HUES48 (cell line): Measurements from ENCODE around the gene VIPR1.

Experiments used
- H3K27ac ChIP-seq: one replicate; pipeline ENCODE4 v1.7.0; 2013; ENCODE audit warnings: low read depth, low read length, inconsistent platforms
- H3K27me3 ChIP-seq: 2 replicates; pipeline ENCODE4 v1.6.1; 2013; ENCODE audit warnings: mild to moderate bottlenecking, low read length; ENCODE audit not compliant: control insufficient read depth, insufficient read depth
- H3K36me3 ChIP-seq: 2 replicates; pipeline ENCODE4 v1.6.1; 2013; ENCODE audit warnings: low read length; ENCODE audit not compliant: control insufficient read depth, insufficient read depth
- H3K4me1 ChIP-seq: 2 replicates; pipeline ENCODE4 v1.6.1; 2013; ENCODE audit warnings: mild to moderate bottlenecking, low read length; ENCODE audit not compliant: control insufficient read depth, insufficient read depth
- H3K4me3 ChIP-seq: 2 replicates; pipeline ENCODE4 v1.5.1; 2013; ENCODE audit warnings: mild to moderate bottlenecking, low read depth, low read length
- H3K9ac ChIP-seq: 2 replicates; pipeline ENCODE4 v1.6.1; 2013; ENCODE audit warnings: mild to moderate bottlenecking, low read depth, low read length, moderate library complexity
- H3K9me3 ChIP-seq: 2 replicates; pipeline ENCODE4 v1.6.1; 2013; ENCODE audit warnings: low read length; ENCODE audit not compliant: control insufficient read depth, insufficient read depth

VIPR1 gene

GRCh38 chr3:42535981-42536784 lies 33.7 kb downstream of the VIPR1 start:
- H3K9me3 ChIP-seq: no peaks in the 10 kb centered on the region
- H3K27me3 ChIP-seq: no peaks in the 10 kb centered on the region
- H3K4me1 ChIP-seq: peaks cover 11% of the 10 kb centered on the region
- no peak overlapping the region for H3K9ac ChIP-seq
- no peak overlapping the region for H3K27ac ChIP-seq
- H3K4me3 ChIP-seq: no peak overlapping the region
- H3K36me3 ChIP-seq: 0 out of 2 replicates have a peak, but pooled peaks cover 3% of the 10 kb centered on the region

- Histone ChIP-seq H3K4me3 (no peak overlapping the region), H3K27ac (no peak overlapping the region), H3K27me3 (no peaks in the 10 kb centered on the region), H3K9me3 (no peaks in the 10 kb centered on the region), H3K36me3 (0 out of 2 replicates have a peak, but pooled peaks cover 2% of the 10 kb centered on the region), H3K4me1 (peaks cover 11% of the 10 kb centered on the region), H3K9ac (no peak overlapping the region)
Measured at GRCh38 chr3:42537350-42537749, 34.9 kb downstream of the VIPR1 start.

- no peaks in the 10 kb centered on the region for H3K27me3 ChIP-seq
- no peak overlapping the region for H3K27ac ChIP-seq
- no peak overlapping the region for H3K9ac ChIP-seq
- peaks cover 6% of the 10 kb centered on the region for H3K4me1 ChIP-seq
- no peaks in the 10 kb centered on the region for H3K36me3 ChIP-seq
- H3K9me3 ChIP-seq: no peaks in the 10 kb centered on the region
- no peak overlapping the region for H3K4me3 ChIP-seq
Measured at GRCh38 chr3:42539871-42540714, 37.6 kb downstream of the VIPR1 start.

DNA sequence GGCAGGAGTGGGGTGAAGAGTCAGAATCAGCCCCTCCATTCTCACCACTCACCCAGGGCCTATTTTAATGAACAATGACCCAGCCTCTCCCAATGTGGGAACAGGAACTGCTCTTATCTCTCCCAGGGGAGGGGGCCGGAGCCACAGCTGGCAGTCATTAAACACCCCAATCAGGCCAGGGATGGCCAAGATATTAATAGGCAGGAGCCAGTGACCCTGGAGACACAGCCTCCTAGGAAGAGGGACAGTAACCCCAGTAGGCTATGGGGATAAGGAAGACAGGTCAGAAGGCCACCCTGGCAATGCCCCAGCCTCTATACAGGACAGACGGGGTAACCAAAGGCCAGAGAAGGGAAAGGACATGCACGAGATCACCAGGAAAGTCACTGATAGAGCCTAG lies 38.6 kb downstream of the VIPR1 start:
- Histone ChIP-seq H3K4me3 (no peak overlapping the region), H3K27ac (no peak overlapping the region), H3K9ac (no peak overlapping the region), H3K27me3 (no peaks in the 10 kb centered on the region), H3K9me3 (no peaks in the 10 kb centered on the region), H3K4me1 (no peaks in the 10 kb centered on the region; the same call in 1 of the 2 replicates), H3K36me3 (no peaks in the 10 kb centered on the region)

GRCh38 chr3:42544492-42545283 lies 42.2 kb downstream of the VIPR1 start:
- H3K4me1 ChIP-seq: no peaks in the 10 kb centered on the region; the same call in 1 of the 2 replicates
- no peaks in the 10 kb centered on the region for H3K9me3 ChIP-seq
- H3K4me3 ChIP-seq: no peak overlapping the region
- H3K27ac ChIP-seq: peak overlapping the region; percentile 23
- no peaks in the 10 kb centered on the region for H3K27me3 ChIP-seq
- H3K9ac ChIP-seq: no peak overlapping the region
- peaks cover 5% of the 10 kb centered on the region for H3K36me3 ChIP-seq

DNA sequence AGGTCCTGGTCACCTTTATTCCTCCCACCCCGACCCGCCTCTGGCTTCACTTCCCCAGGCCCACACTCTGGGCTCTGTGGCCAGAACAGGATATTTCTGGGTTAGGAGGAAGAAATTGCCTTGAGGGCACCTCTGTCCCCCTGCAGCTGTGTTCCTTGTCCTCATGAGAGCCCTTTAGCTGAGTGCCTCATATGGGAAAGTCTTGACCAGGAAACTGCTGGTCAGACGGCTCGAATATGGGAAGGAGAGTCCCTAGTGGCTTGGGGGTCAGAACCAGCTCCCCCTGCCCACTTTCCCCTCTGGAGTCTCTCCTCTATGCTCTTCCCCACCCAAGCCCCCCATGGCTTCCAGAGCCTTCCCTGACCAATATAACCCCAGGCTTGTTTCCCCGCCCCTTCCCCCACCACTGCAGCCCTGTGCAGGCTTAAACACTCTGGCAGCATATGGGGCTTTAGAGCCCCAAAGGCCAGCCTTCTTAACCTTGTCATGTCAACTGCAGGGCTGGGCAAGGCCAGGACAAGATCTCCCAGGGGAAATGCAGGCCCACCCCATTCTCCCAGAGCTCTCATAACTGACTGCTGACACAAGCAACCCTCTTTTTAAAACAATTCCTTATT lies 42.9 kb downstream of the VIPR1 start:
- Histone ChIP-seq H3K9ac (no peak overlapping the region), H3K27ac (peak overlapping the region; percentile 23), H3K4me3 (no peak overlapping the region), H3K36me3 (peaks cover 9% of the 10 kb centered on the region), H3K9me3 (no peaks in the 10 kb centered on the region), H3K27me3 (no peaks in the 10 kb centered on the region), H3K4me1 (no peaks in the 10 kb centered on the region)

DNA sequence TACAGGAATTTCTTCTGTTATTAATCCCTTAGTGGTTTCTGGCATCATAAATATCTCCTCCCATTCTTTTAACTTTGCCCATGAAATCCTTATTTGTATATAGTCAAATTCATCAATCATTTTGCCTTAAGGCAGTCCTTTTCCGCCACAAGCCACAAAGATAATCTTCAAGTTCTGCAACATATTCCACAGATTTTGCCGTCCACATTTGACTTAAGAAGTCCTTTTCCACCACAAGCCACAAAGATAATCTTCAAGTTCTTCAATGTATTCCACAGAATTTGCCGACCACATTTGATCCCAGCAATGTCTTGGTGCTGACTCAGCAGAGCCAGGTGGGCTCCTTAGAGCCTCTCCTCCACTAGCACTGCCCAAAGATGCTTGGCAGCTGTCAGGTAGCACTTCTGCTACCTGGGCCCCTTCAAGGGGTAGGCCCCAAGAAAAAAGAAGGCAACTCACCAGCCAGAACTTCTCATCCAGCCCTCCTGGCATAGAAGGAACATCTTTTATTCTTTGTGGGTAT lies 44.3 kb downstream of the VIPR1 start:
- H3K4me1 ChIP-seq: no peaks in the 10 kb centered on the region
- H3K4me3 ChIP-seq: no peak overlapping the region
- H3K36me3 ChIP-seq: peaks cover 18% of the 10 kb centered on the region
- H3K9ac ChIP-seq: no peak overlapping the region
- H3K9me3 ChIP-seq: no peaks in the 10 kb centered on the region
- H3K27me3 ChIP-seq: no peaks in the 10 kb centered on the region
- no peak overlapping the region for H3K27ac ChIP-seq

DNA sequence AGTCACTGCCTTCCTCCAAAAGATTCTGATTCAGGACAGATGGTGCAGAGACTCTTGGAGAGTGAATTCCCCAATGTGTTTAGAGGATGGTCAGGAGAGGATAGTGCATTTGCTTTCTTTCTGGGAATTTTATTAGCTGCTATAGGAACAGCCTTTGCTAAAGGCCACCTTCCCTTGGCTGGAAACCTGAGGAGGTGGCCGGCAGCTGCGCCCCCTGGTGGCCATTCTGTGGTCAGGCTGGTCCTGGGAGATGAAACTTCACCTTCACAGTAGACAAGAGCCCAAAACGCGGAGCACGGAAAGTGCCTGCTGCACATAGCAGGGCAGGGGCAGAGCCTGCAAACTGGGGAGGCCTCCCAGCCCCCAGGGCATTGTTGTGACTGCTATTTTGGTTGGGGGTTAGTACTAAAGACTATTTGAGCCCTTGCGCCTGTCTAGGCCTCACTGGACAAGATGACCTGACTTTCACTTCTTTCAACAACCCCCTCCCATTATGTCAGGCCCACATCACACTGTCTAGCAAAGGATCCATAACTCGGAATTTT lies 45.0 kb downstream of the VIPR1 start:
- H3K27ac ChIP-seq: no peak overlapping the region

DNA sequence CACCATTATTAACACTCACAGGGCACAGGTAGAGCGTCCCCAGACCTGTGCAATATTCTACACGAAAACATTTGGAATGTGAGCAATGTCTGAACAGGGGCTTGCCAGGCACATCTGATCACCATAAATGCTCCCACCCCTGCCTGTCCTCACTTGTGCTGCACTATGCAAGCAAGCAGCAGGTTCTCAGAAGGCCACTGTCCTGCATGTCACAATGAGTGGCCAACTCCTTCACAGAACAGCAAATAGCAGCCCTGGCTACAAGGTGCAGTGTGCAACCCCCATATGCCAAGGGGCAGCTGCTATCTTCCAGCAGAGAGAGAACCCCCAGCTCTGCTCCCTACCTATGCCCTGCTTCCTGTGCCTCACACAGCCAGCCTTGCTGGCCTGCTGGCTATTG lies 46.7 kb downstream of the VIPR1 start:
- Histone ChIP-seq H3K9me3 (no peaks in the 10 kb centered on the region), H3K4me1 (no peaks in the 10 kb centered on the region), H3K4me3 (no peak overlapping the region), H3K27ac (no peak overlapping the region), H3K9ac (no peak overlapping the region; the same call in 1 of the 2 replicates), H3K36me3 (peaks cover 42% of the 10 kb centered on the region), H3K27me3 (no peaks in the 10 kb centered on the region)

More for the DNA sequence above, 45.0 kb downstream of the VIPR1 start:
- H3K9me3 ChIP-seq: no peaks in the 10 kb centered on the region
- no peaks in the 10 kb centered on the region for H3K27me3 ChIP-seq
- no peak overlapping the region for H3K4me3 ChIP-seq
- H3K4me1 ChIP-seq: no peaks in the 10 kb centered on the region
- H3K36me3 ChIP-seq: peaks cover 26% of the 10 kb centered on the region
- H3K9ac ChIP-seq: no peak overlapping the region

DNA sequence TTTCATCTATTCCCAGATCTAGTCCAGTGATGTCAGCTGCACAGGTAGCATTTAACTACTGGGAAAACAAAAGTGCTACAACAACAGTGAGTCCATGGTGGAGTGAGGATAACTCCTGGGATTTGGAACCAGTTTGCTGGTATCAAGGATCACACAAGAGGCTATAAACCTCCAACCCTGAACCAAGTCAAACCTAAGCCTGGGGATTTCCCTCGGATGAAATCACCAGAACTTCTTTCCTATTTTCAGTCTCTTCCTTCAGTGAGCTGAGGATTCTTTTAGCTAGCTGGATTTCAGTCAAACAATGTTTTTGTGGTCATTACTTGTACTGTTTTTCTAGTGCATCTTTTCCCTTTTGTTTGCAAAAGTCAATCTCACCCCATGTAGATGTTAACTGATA lies 47.8 kb downstream of the VIPR1 start:
- Histone ChIP-seq H3K4me1 (no peaks in the 10 kb centered on the region), H3K9ac (no peak overlapping the region), H3K4me3 (no peak overlapping the region), H3K9me3 (no peaks in the 10 kb centered on the region), H3K27ac (no peak overlapping the region), H3K36me3 (peaks cover 50% of the 10 kb centered on the region), H3K27me3 (no peaks in the 10 kb centered on the region)
